DMS53 treated with DMSO at 0.1 percent for 48 hours (cell line): ENCODE results near the gene METTL22.

Experiments used
- DNase-seq: peaks from one replicate; lab custom pipeline; 2025; ENCODE audit not compliant: unreplicated experiment; lab: John Stamatoyannopoulos, UW

The METTL22 gene

GRCh38 chr16:8686879-8687278 lies 65.4 kb downstream of the METTL22 start:
- peak; percentile 19 for DNase-seq

- no peak for DNase-seq
These were observed 68.2 kb downstream of the METTL22 start for GRCh38 chr16:8689686-8690085.

GRCh38 chr16:8691728-8692127 lies 70.2 kb downstream of the METTL22 start:
- no peak for DNase-seq

- no peak for DNase-seq
These were observed 73.6 kb downstream of the METTL22 start for GRCh38 chr16:8694795-8695728.

- DNase-seq = no peak
These were observed 75.4 kb downstream of the METTL22 start for GRCh38 chr16:8696880-8697279.

- no peak for DNase-seq
These were observed 76.5 kb downstream of the METTL22 start for GRCh38 chr16:8697965-8698364.
